Measurements from ENCODE around the gene GFPT2.

The GFPT2 gene

GRCh38 chr5:180324601-180324950 lies 28.6 kb downstream of the GFPT2 start:
- TF ChIP-seq USF1 (IDR thresholded peaks at IDR 0.05) (no peak), NFIC (IDR thresholded peaks at IDR 0.05) (no peak), TEAD4 (IDR thresholded peaks at IDR 0.05) (no peak), TCF12 (IDR thresholded peaks at IDR 0.05; ENCODE audit: low read depth) (no peak), TAF1 (IDR thresholded peaks at IDR 0.05; ENCODE audit: low read depth) (no peak), CREB1 (IDR thresholded peaks at IDR 0.05; ENCODE audit: low read depth) (no peak), FOXM1 (IDR thresholded peaks at IDR 0.05; ENCODE audit: borderline replicate concordance, low read depth) (no peak), ZBTB7A (IDR thresholded peaks at IDR 0.05; ENCODE audit: low read depth) (no peak), REST (IDR thresholded peaks at IDR 0.05; ENCODE audit: low read depth) (no peak)
- TF ChIP-seq, protein P1, sequence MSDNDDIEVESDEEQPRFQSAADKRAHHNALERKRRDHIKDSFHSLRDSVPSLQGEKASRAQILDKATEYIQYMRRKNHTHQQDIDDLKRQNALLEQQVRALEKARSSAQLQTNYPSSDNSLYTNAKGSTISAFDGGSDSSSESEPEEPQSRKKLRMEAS (IDR thresholded peaks at IDR 0.05) = no peak

GRCh38 chr5:180323941-180324600 lies 29.1 kb downstream of the GFPT2 start:
- TF ChIP-seq EGR1 (IDR thresholded peaks at IDR 0.05) = no peak
- TF ChIP-seq REST (IDR thresholded peaks at IDR 0.05; ENCODE audit: low read depth) = peak; percentile 62

DNA sequence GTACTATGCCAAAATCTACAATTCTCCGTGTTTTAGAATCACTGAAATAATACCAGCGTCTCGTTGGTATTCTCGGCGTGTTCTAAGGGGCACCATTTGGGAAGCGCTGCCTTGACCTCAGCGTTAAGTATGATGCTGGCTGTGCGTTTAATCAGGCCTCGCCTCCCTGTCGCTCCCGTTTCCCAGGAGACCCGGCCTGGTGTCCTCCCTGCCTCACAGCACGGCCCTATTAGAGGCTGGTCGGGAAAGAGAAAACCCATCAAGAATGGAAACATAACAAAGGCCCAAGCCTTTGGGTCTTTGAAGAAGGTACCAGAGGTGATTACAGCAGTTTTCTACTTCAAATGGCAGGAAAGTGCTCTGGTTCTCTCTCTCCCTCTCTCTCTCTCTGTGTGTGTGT lies 30.0 kb downstream of the GFPT2 start:
- no peak for TF ChIP-seq TAF1 (IDR thresholded peaks at IDR 0.05; ENCODE audit: low read depth)
- TF ChIP-seq CREB1 (IDR thresholded peaks at IDR 0.05; ENCODE audit: low read depth) = no peak

DNA sequence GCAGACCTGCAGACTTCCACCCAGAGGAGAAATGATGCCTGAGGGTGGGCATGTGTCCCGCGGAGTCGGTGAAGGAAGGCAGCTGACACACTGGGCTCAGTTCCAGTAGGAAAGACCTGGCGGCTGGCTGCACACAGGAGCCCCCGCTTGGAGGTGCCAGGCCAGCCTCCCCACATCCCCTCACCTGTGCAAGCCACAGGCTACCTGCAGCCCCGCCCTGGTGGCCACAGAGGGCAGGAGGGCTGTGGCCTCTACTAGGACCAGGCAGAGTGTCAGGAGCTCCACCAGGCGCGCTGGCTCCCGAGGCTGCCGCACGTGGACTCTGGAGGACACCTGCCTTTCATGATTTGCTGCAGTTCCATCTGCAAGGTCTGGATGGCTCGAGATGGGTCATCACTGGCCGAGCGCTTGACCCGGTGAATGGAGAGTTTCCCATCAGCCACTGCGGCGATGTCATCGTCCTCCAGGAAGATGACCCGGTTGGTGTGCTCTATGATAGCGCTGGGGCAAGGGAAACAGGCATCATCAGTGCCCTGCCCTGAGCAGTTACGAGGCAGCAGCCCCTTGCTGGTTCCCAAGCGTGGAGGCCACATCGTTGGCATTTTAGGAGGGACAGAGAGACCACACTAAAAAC lies 34.6 kb downstream of the GFPT2 start:
- TF ChIP-seq EGR1 (IDR thresholded peaks at IDR 0.05) = no peak
- TF ChIP-seq ZBTB7A (IDR thresholded peaks at IDR 0.05; ENCODE audit: low read depth) = no peak
- TF ChIP-seq, protein P1 (IDR thresholded peaks at IDR 0.05) = no peak
- TF ChIP-seq TAF1 (IDR thresholded peaks at IDR 0.05; ENCODE audit: low read depth) = no peak
- no peak for TF ChIP-seq CREB1 (IDR thresholded peaks at IDR 0.05; ENCODE audit: low read depth)
- TF ChIP-seq TCF12 (IDR thresholded peaks at IDR 0.05; ENCODE audit: low read depth) = no peak
- no peak for TF ChIP-seq TEAD4 (IDR thresholded peaks at IDR 0.05)
- no peak for TF ChIP-seq CEBPB (IDR thresholded peaks at IDR 0.05)

GRCh38 chr5:180316586-180316985 lies 36.5 kb downstream of the GFPT2 start:
- no peak for TF ChIP-seq CEBPB (IDR thresholded peaks at IDR 0.05)
- no peak for TF ChIP-seq ZBTB7A (IDR thresholded peaks at IDR 0.05; ENCODE audit: low read depth)
- no peak for TF ChIP-seq EGR1 (IDR thresholded peaks at IDR 0.05)
- no peak for TF ChIP-seq RAD21 (IDR thresholded peaks at IDR 0.05; ENCODE audit: low read depth)
- TF ChIP-seq CREB1 (IDR thresholded peaks at IDR 0.05; ENCODE audit: low read depth) = no peak
- TF ChIP-seq TEAD4 (IDR thresholded peaks at IDR 0.05) = no peak
- TF ChIP-seq FOXM1 (IDR thresholded peaks at IDR 0.05; ENCODE audit: borderline replicate concordance, low read depth) = no peak
- TF ChIP-seq REST (IDR thresholded peaks at IDR 0.05; ENCODE audit: low read depth) = no peak

DNA sequence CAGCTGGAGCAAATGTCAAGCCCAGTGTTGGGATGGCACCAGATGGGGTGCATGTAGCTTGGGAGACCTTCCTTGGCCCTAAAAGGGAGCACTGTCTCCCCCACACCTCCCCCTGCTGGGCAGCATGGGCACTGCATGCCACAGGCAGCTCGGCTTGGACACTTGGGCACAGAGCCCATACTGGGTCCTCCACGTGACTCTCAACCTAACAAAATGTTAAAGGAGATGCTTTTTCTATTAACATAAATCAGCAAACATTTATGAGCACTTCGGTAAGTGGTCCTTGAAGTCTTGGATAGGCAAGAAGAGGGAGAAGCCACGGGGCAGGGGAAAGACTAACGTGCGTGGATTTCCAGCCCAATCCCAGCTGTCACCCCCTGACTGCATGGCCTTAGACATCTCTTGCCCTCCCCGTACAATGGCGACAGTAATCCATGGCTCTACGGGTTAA lies 37.3 kb downstream of the GFPT2 start:
- TF ChIP-seq YY1 (IDR thresholded peaks at IDR 0.05; ENCODE audit: low read depth) = no peak
- TF ChIP-seq EGR1 (IDR thresholded peaks at IDR 0.05) = no peak
- TF ChIP-seq NFIC (IDR thresholded peaks at IDR 0.05) = 0 out of 2 replicates have a peak, but pooled peaks have one; percentile 25
- TF ChIP-seq TEAD4 (IDR thresholded peaks at IDR 0.05) = no peak
- TF ChIP-seq FOXM1 (IDR thresholded peaks at IDR 0.05; ENCODE audit: borderline replicate concordance, low read depth) = no peak
- peak; percentile 69 for TF ChIP-seq RAD21 (IDR thresholded peaks at IDR 0.05; ENCODE audit: low read depth)
- TF ChIP-seq, protein P1 (IDR thresholded peaks at IDR 0.05) = peak; percentile 64
- no peak for TF ChIP-seq REST (IDR thresholded peaks at IDR 0.05; ENCODE audit: low read depth)
- TF ChIP-seq TAF1 (IDR thresholded peaks at IDR 0.05; ENCODE audit: low read depth) = no peak
- TF ChIP-seq ZBTB7A (IDR thresholded peaks at IDR 0.05; ENCODE audit: low read depth) = no peak
- TF ChIP-seq EP300 (IDR thresholded peaks at IDR 0.05; ENCODE audit: borderline replicate concordance) = no peak
- TF ChIP-seq CEBPB (IDR thresholded peaks at IDR 0.05) = no peak
- TF ChIP-seq TCF12 (IDR thresholded peaks at IDR 0.05; ENCODE audit: low read depth) = no peak
- peak; percentile 91 for TF ChIP-seq USF1 (IDR thresholded peaks at IDR 0.05)
- TF ChIP-seq CREB1 (IDR thresholded peaks at IDR 0.05; ENCODE audit: low read depth) = no peak
